ENCODE measurements around the gene CHEK1. TPM values are rescaled to one million over a fixed set of nuclear protein-coding genes. Genes with fewer than 3 reads are reported as not detected.

CHEK1 gene
- total and polyA plus RNA-seq, 9 of the 15 experiments (the other 6 are each of a cell fraction or from before 2014, with no cell fraction given), result 62.6 to 108 (median 87.5) TPM

GRCh38 chr11:125626288-125626950, 1.5 kb downstream of the CHEK1 start (continued):
- TF ChIP-seq SMARCA5 (IDR thresholded peaks at IDR 0.05) (0 out of 2 replicates have a peak, but pooled peaks have one; percentile 11), TAF9B (IDR thresholded peaks at IDR 0.05; ENCODE audit: partially characterized antibody) (no peak)

GRCh38 chr11:125627236-125627910, 2.4 kb downstream of the CHEK1 start:
- in situ Hi-C loops (cut with MboI), result no loop called here
- BruUV-seq (replicated peaks), result no TSS peak
- FAIRE-seq, result no peak

More at GRCh38 chr11:125627236-125627910, 2.4 kb downstream of the CHEK1 start:
- H3K36me3 ChIP-seq (ENCODE audit: control insufficient read depth, insufficient read depth, low read length), result peaks cover 61% of the 10 kb centered on the region
- intact Hi-C loops (cut with micrococcal nuclease), result loop anchor here (5.0 kb wide), 4 partner anchors 35 to 245 kb away; partner anchors contain the start of gene STT3A
- H3K27ac ChIP-seq (ENCODE audit: extremely low read depth, low read depth, low read length), result peak overlapping the region; percentile 93
- H3K4me3 ChIP-seq, result peak overlapping the region; percentile 80
- peak; percentile 77 for TF ChIP-seq ZNF316 (IDR thresholded peaks at IDR 0.05)
- peak; percentile 28; the same call in 1 of the 2 replicates for TF ChIP-seq SMARCE1 (IDR thresholded peaks at IDR 0.05)
- no peak for TF ChIP-seq ZNF518B (CRISPR knock-in tag; IDR thresholded peaks at IDR 0.05)
- TF ChIP-seq KLF16 (IDR thresholded peaks at IDR 0.05), result no peak
- no peak for TF ChIP-seq PHB (CRISPR knock-in tag; IDR thresholded peaks at IDR 0.05)
- TF ChIP-seq GATAD2A (IDR thresholded peaks at IDR 0.05), result no peak
- peak; percentile 69 for TF ChIP-seq C11orf30 (IDR thresholded peaks at IDR 0.05; ENCODE audit: low read depth)
- TF ChIP-seq ZNF324 (CRISPR knock-in tag; IDR thresholded peaks at IDR 0.05), result no peak
- TF ChIP-seq DPF2 (IDR thresholded peaks at IDR 0.05), result peak; percentile 33; the same call in 1 of the 2 replicates
- no peak for TF ChIP-seq PHB2 (IDR thresholded peaks at IDR 0.05; ENCODE audit: low read depth)
- TF ChIP-seq, protein P1, sequence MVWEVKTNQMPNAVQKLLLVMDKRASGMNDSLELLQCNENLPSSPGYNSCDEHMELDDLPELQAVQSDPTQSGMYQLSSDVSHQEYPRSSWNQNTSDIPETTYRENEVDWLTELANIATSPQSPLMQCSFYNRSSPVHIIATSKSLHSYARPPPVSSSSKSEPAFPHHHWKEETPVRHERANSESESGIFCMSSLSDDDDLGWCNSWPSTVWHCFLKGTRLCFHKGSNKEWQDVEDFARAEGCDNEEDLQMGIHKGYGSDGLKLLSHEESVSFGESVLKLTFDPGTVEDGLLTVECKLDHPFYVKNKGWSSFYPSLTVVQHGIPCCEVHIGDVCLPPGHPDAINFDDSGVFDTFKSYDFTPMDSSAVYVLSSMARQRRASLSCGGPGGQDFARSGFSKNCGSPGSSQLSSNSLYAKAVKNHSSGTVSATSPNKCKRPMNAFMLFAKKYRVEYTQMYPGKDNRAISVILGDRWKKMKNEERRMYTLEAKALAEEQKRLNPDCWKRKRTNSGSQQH (CRISPR knock-in tag; IDR thresholded peaks at IDR 0.05), result no peak
- no peak for TF ChIP-seq NRF1 (conservative IDR thresholded peaks at IDR 0.05 in 1 of 2, IDR thresholded peaks at IDR 0.05 in 1 of 2)
- peak; percentile 22; the same call in 1 of the 2 replicates for TF ChIP-seq MAFG (tag; conservative IDR thresholded peaks at IDR 0.05)
- peak; percentile 48 for TF ChIP-seq ATF3 (IDR thresholded peaks at IDR 0.05)
- no peak for TF ChIP-seq ATF3 (CRISPR knock-in tag; conservative IDR thresholded peaks at IDR 0.05)
- H2AFZ ChIP-seq (ENCODE audit: low read depth, low read length), result peak overlapping the region; percentile 94; the same call in 1 of the 2 replicates
- POLR2A ChIA-PET, result interaction anchor here (2.2 kb wide), 1 partner anchor 57 kb away, joined by 6 read pairs; no protein-coding TSS in a partner anchor
- H3K9me3 ChIP-seq (replicated peaks; ENCODE audit: control insufficient read depth, insufficient read depth, low read depth, low read length), result no peaks in the 10 kb centered on the region
- 7% methylated on average over 7 of the region's 7 CpGs for WGBS (ENCODE audit: insufficient coverage, low coverage, missing lambda C conversion rate)
- no peaks in the 10 kb centered on the region for H3K9me1 ChIP-seq (ENCODE audit: control insufficient read depth, insufficient read depth, low read length)
- H3K79me2 ChIP-seq (ENCODE audit: control insufficient read depth, insufficient read depth, low read length), result peaks cover 55% of the 10 kb centered on the region
- no peaks in the 10 kb centered on the region for H4K20me1 ChIP-seq (replicated peaks; ENCODE audit: control insufficient read depth, insufficient read depth, low read length)
- DNase-seq (ENCODE audit: extremely low read depth in 1 of 4, low spot score in 3 of 4) (no peak), ATAC-seq (no peak)
- H3K4me2 ChIP-seq (ENCODE audit: insufficient read depth, low read length), result peak overlapping the region; percentile 98
- peaks cover 9 to 10% of the 10 kb centered on the region in 2 experiments for H3K4me1 ChIP-seq (replicated peaks in 1 of 2; ENCODE audit: control insufficient read depth in 2 of 2, insufficient read depth in 2 of 2, low read length in 2 of 2)
- peak overlapping the region in 1 of 2 experiments; percentile 93; a peak in 2 of 4 replicates for H3K9ac ChIP-seq (ENCODE audit: insufficient read depth in 1 of 2, low read depth in 2 of 2, low read length in 2 of 2)
- H3K27me3 ChIP-seq (ENCODE audit: control insufficient read depth in 2 of 2, insufficient read depth in 2 of 2, low read length in 2 of 2), result no peaks in the 10 kb centered on the region
- CTCF ChIA-PET (ENCODE audit: low intra/inter-chr PET ratio), result no interaction called here
